ENCODE results near the gene LONRF2. TPM values are rescaled to one million over a fixed set of nuclear protein-coding genes. Genes with fewer than 3 reads are reported as not detected.

Gene LONRF2
- total RNA-seq, 1 donor from 2014 or later: 19.0 TPM

DNA sequence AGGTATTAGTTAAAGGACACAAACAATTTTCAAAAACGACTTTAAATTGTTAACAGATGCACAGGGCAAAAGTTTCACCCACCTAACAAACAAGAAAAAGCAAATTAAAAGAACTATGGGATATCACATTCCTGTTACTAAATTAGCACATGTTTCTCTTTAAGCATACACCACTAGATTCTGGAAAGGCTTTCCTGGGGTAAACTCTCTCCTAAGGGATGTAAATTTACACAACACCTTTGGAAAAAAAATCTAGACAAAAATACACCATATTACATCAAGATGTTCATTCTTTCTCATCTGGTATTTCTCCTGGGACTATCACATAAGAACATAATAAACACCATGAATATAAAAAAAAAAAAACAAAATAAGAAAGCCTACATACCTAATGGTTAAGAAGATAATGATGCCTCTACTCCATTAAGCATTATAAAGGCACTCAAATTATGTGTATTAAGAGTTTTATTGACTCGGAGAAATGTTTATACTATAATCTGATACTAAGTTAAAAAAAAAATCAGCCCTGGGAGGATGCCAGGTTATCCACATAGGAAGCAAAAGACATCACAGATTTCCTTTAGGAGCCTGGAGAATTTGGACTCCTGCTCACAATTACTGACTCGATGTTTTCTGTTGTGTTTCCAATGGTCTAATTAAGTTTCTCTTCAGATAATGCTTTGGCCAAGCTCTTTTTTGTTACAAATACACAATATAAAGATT is 97.2 kb downstream of the LONRF2 start:
- H3K36me3 ChIP-seq: no peaks in the 10 kb centered on the region
- H3K27ac ChIP-seq (replicated peaks): no peak overlapping the region
- no peaks in the 10 kb centered on the region for H3K4me1 ChIP-seq
- intact Hi-C loops (cut with micrococcal nuclease): no loop called here
- no peaks in the 10 kb centered on the region for H3K9me3 ChIP-seq (replicated peaks)
- H3K27me3 ChIP-seq (ENCODE audit: low read depth): no peaks in the 10 kb centered on the region
- no peak for DNase-seq
- H3K4me3 ChIP-seq: no peak overlapping the region
- TF ChIP-seq, protein P1, sequence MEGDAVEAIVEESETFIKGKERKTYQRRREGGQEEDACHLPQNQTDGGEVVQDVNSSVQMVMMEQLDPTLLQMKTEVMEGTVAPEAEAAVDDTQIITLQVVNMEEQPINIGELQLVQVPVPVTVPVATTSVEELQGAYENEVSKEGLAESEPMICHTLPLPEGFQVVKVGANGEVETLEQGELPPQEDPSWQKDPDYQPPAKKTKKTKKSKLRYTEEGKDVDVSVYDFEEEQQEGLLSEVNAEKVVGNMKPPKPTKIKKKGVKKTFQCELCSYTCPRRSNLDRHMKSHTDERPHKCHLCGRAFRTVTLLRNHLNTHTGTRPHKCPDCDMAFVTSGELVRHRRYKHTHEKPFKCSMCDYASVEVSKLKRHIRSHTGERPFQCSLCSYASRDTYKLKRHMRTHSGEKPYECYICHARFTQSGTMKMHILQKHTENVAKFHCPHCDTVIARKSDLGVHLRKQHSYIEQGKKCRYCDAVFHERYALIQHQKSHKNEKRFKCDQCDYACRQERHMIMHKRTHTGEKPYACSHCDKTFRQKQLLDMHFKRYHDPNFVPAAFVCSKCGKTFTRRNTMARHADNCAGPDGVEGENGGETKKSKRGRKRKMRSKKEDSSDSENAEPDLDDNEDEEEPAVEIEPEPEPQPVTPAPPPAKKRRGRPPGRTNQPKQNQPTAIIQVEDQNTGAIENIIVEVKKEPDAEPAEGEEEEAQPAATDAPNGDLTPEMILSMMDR (IDR thresholded peaks at IDR 0.05; ENCODE audit: borderline replicate concordance): no peak

DNA sequence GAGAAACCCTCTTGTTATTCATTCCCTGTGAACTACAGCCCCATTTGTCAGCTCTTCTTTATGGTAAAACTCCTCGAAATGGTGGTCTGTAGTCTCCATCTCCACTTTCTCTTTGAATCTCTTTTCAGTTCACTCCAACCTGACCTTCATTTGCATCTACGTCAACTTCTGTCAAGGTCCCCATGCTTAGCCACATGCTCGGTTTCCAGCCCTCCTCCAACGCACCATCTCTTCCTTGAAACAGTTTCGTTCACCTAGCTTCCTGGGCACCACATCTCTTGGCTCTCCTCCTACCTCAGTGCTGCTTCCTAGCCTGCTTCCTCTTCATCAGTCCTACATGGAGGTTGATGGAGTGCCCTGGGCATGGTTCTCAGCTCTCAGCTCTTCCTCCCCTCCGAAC is 98.8 kb downstream of the LONRF2 start:
- intact Hi-C loops (cut with micrococcal nuclease): no loop called here
- DNase-seq: no peak
- TF ChIP-seq, protein P1 (IDR thresholded peaks at IDR 0.05; ENCODE audit: borderline replicate concordance): no peak
- no peaks in the 10 kb centered on the region for H3K4me1 ChIP-seq
- no peak overlapping the region for H3K27ac ChIP-seq (replicated peaks)
- H3K4me3 ChIP-seq: no peak overlapping the region
- no peaks in the 10 kb centered on the region for H3K9me3 ChIP-seq (replicated peaks)
- no peaks in the 10 kb centered on the region for H3K27me3 ChIP-seq (ENCODE audit: low read depth)
- H3K36me3 ChIP-seq: no peaks in the 10 kb centered on the region

Other genes starting within 250 kb of the LONRF2 start
- gene AFF3, start 179.9 kb downstream of the LONRF2 start, total RNA-seq: 8.0 TPM
- 11.6 TPM for gene CHST10, start 95.2 kb upstream of the LONRF2 start, total RNA-seq
- gene NMS, start 148.0 kb upstream of the LONRF2 start, total RNA-seq: not detected
- gene PDCL3, start 240.5 kb upstream of the LONRF2 start, total RNA-seq: 27.6 TPM